Testis (tissue), 2 donors: Measurements from ENCODE around the gene RAPGEF5.

Experiments used
- CTCF ChIP-seq, 3 experiments: fragments of 450-650 bp in 2 of 3; fragments of 200-600 bp in 1 of 3; sonication (generic) in 1 of 3; IDR thresholded peaks; one replicate each; pipeline ENCODE4 v1.5.1; 2016 to 2019; ENCODE audit warnings: antibody characterized with exemption in 3 of 3, mild to moderate bottlenecking in 2 of 3, moderate library complexity in 1 of 3
- POLR2A ChIP-seq: fragments of 450-650 bp; IDR thresholded peaks from one replicate; pipeline ENCODE4 v1.6.1; 2017; ENCODE audit warnings: antibody characterized with exemption, mild to moderate bottlenecking, moderate library complexity

DNA sequence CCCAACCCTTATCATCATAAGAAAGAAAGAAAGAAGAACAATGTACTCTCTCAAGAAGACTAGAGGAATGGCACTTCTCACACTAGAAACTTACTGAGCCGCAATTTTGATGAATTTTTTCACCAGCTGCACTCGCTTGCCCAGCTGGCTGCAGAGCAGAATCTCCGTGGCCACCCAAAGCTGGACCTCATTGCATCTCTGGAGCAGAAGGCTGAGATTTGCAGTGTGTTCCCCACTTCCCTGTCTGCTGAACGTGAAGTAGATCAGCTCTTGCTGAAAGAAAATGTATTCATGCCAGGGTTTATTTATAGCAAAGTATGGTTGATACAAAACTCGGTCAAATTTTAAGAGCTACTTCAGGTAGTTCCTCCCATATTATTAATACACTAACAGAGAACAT is 212.0 kb downstream of the RAPGEF5 start:
- TF ChIP-seq CTCF (IDR thresholded peaks at IDR 0.05) (no peak), POLR2A (no peak)
